SK-N-SH (cell line): ENCODE results near the gene NR2F1. TPM values are rescaled to one million over a fixed set of nuclear protein-coding genes. Genes with fewer than 3 reads are reported as not detected.

Experiments used
- CTCF ChIA-PET: fragments of 300-600, 350-600 bp; formaldehyde crosslinking; extraction: SDS; loops from one replicate; lab custom pipeline; 2021; lab: Yijun Ruan, JAX
- POLR2A ChIA-PET: fragments of 350-600 bp; sonication (Branson Sonifier 250); formaldehyde crosslinking; extraction: SDS; loops from one replicate; lab custom pipeline; 2020; ENCODE audit warnings: antibody characterized with exemption, inconsistent platforms; lab: Yijun Ruan, JAX
- DNase-seq: peaks from one replicate; pipeline ENCODE4 v3.0.0; 2012
- H2AFZ ChIP-seq: fragments of 200-600 bp; sonication (generic); 2 replicates; pipeline ENCODE4 v1.8.1; 2016; ENCODE audit warnings: antibody characterized with exemption, mild to moderate bottlenecking, low read depth
- H3F3A ChIP-seq: fragments of 200-600 bp; sonication (generic); replicated peaks from 2 replicates; pipeline ENCODE3; 2016; ENCODE audit warnings: antibody characterized with exemption, mild to moderate bottlenecking; ENCODE audit not compliant: insufficient read depth
- H3K27ac ChIP-seq, 2 experiments: fragments of 200-500 bp in 1 of 2; fragments of 200-600 bp in 1 of 2; sonication (Bioruptor generic) in 1 of 2; sonication (generic), shearing (Covaris generic) in 1 of 2; 2 replicates each; pipeline versions ENCODE4 v1.5.1 to v1.6.1; 2014 to 2016; ENCODE audit warnings: low read depth in 2 of 2, inconsistent platforms in 1 of 2, low read length in 1 of 2, mild to moderate bottlenecking in 1 of 2, mixed read lengths in 1 of 2
- H3K27me3 ChIP-seq: fragments of 200-600 bp; sonication (generic), shearing (Covaris generic); 2 replicates; pipeline ENCODE4 v1.6.1; 2016; ENCODE audit warnings: mixed run types; ENCODE audit not compliant: insufficient read depth
- H3K36me3 ChIP-seq, 2 experiments: fragments of 200-500 bp in 1 of 2; fragments of 200-600 bp in 1 of 2; sonication (Bioruptor generic) in 1 of 2; sonication (generic) in 1 of 2; replicated peaks in 1 of 2; 2 replicates each; pipeline versions ENCODE3 to v1.5.1; 2014 to 2016; ENCODE audit warnings: low read length in 1 of 2, mild to moderate bottlenecking in 1 of 2; ENCODE audit not compliant: insufficient read depth in 2 of 2, control insufficient read depth in 1 of 2
- H3K4me1 ChIP-seq, 2 experiments: fragments of 200-500 bp in 1 of 2; fragments of 200-600 bp in 1 of 2; sonication (Bioruptor generic) in 1 of 2; sonication (generic), shearing (Covaris generic) in 1 of 2; 2 replicates each; pipeline versions ENCODE4 v1.5.1 to v1.6.1; 2014 to 2016; ENCODE audit warnings: low read depth in 1 of 2, low read length in 1 of 2, mixed run types in 1 of 2; ENCODE audit not compliant: insufficient read depth in 2 of 2, control insufficient read depth in 1 of 2
- H3K4me2 ChIP-seq: fragments of 200-600 bp; sonication (generic), shearing (Covaris generic); 2 replicates; pipeline ENCODE4 v1.6.1; 2017; ENCODE audit warnings: mixed run types
- H3K4me3 ChIP-seq, 2 experiments: fragments of 200-500 bp in 1 of 2; fragments of 200-600 bp in 1 of 2; sonication (Bioruptor generic) in 1 of 2; sonication (generic), shearing (Covaris generic) in 1 of 2; 2 replicates each; pipeline versions ENCODE4 v1.5.1 to v1.8.1; 2014 to 2016; ENCODE audit warnings: low read depth in 2 of 2, inconsistent platforms in 1 of 2, low read length in 1 of 2, mild to moderate bottlenecking in 1 of 2, mixed read lengths in 1 of 2, moderate library complexity in 1 of 2
- H3K79me2 ChIP-seq: fragments of 200-600 bp; sonication (generic); 2 replicates; pipeline ENCODE4 v1.8.1; 2017; ENCODE audit warnings: mild to moderate bottlenecking; ENCODE audit not compliant: insufficient read depth
- H3K9ac ChIP-seq: fragments of 200-600 bp; sonication (generic); 2 replicates; pipeline ENCODE4 v1.6.1; 2017; ENCODE audit warnings: mixed run types
- H3K9me2 ChIP-seq: fragments of 200-600 bp; sonication (generic); 2 replicates; pipeline ENCODE4 v1.6.1; 2017; ENCODE audit warnings: mixed run types
- H3K9me3 ChIP-seq: fragments of 200-600 bp; sonication (generic); 2 replicates; pipeline ENCODE4 v1.6.1; 2017; ENCODE audit warnings: mixed run types, mild to moderate bottlenecking, moderate library complexity
- H4K20me1 ChIP-seq: fragments of 200-600 bp; sonication (generic); 2 replicates; pipeline ENCODE4 v1.6.1; 2017; ENCODE audit warnings: mild to moderate bottlenecking, mixed run types; ENCODE audit not compliant: insufficient read depth
- CHD2 ChIP-seq: fragments of 150-350 bp; IDR thresholded peaks from 2 replicates; pipeline ENCODE4 v1.6.1; 2018; ENCODE audit warnings: low read length; ENCODE audit not compliant: partially characterized antibody
- ELF1 ChIP-seq: IDR thresholded peaks from 2 replicates; pipeline ENCODE4 v1.4.0; 2012
- EZH2phosphoT487 ChIP-seq: fragments of 200-600 bp; sonication (generic); IDR thresholded peaks from 2 replicates; pipeline ENCODE4 v1.6.1; 2017; ENCODE audit warnings: low read depth, mixed run types, mild to moderate bottlenecking, antibody characterized with exemption, moderate library complexity, borderline replicate concordance
- FOSL2 ChIP-seq: IDR thresholded peaks from 2 replicates; pipeline ENCODE4 v1.4.0; 2012; ENCODE audit warnings: low read depth, mild to moderate bottlenecking, moderate library complexity, borderline replicate concordance
- FOXM1 ChIP-seq: IDR thresholded peaks from 2 replicates; pipeline ENCODE4 v1.4.0; 2012; ENCODE audit warnings: low read depth, mild to moderate bottlenecking
- GATA2 ChIP-seq: sonication (generic); formaldehyde crosslinking; IDR thresholded peaks from 2 replicates; pipeline ENCODE4 v1.5.0; 2020; ENCODE audit warnings: mild to moderate bottlenecking, missing genetic modification reagents
- IRF3 ChIP-seq: fragments of 150-350 bp; IDR thresholded peaks from 2 replicates; pipeline ENCODE4 v1.6.1; 2016; ENCODE audit warnings: mild to moderate bottlenecking, low read depth, low read length
- JUND ChIP-seq: IDR thresholded peaks from 2 replicates; pipeline ENCODE4 v1.4.0; 2012
- NFIC ChIP-seq: IDR thresholded peaks from 2 replicates; pipeline ENCODE4 v1.4.0; 2012; ENCODE audit warnings: borderline replicate concordance
- NRF1 ChIP-seq: IDR thresholded peaks from 2 replicates; pipeline ENCODE4 v1.6.1; 2012; ENCODE audit warnings: low read depth, mild to moderate bottlenecking, low read length
- PBX3 ChIP-seq: IDR thresholded peaks from 2 replicates; pipeline ENCODE4; 2012
- POLR2AphosphoS5 ChIP-seq: IDR thresholded peaks from 2 replicates; pipeline ENCODE4 v1.6.1; 2012; ENCODE audit warnings: low read depth, low read length
- RAD21 ChIP-seq: IDR thresholded peaks from 2 replicates; pipeline ENCODE4 v1.6.1; 2012; ENCODE audit warnings: mild to moderate bottlenecking, low read length
- RFX5 ChIP-seq: IDR thresholded peaks from 2 replicates; pipeline ENCODE4 v1.6.1; 2012; ENCODE audit warnings: mild to moderate bottlenecking, improper control_type of control experiment, low read length
- SIN3A ChIP-seq: IDR thresholded peaks from 2 replicates; pipeline ENCODE4 v1.6.1; 2012; ENCODE audit warnings: low read depth, mild to moderate bottlenecking, low read length, moderate library complexity, borderline replicate concordance
- SMC3 ChIP-seq: IDR thresholded peaks from 2 replicates; pipeline ENCODE4 v1.6.1; 2012; ENCODE audit warnings: low read depth, low read length, improper control_type of control experiment
- TCF12 ChIP-seq: IDR thresholded peaks from 2 replicates; pipeline ENCODE4 v1.4.0; 2012
- TEAD4 ChIP-seq: IDR thresholded peaks from 2 replicates; pipeline ENCODE4 v1.4.0; 2012; ENCODE audit warnings: mild to moderate bottlenecking, borderline replicate concordance; ENCODE audit not compliant: insufficient read depth
- USF1 ChIP-seq: IDR thresholded peaks from 2 replicates; pipeline ENCODE4 v1.4.0; 2012; ENCODE audit warnings: low read depth, borderline replicate concordance
- USF2 ChIP-seq: fragments of 150-350 bp; IDR thresholded peaks from 2 replicates; pipeline ENCODE4 v1.6.1; 2017; ENCODE audit warnings: antibody characterized with exemption, low read length, low read depth, borderline replicate concordance
- YY1 ChIP-seq: IDR thresholded peaks from 2 replicates; pipeline ENCODE4 v1.4.0; 2012; ENCODE audit warnings: low read depth, mild to moderate bottlenecking
- ZBTB33 ChIP-seq: IDR thresholded peaks from 2 replicates; pipeline ENCODE4 v1.4.0; 2012; ENCODE audit warnings: low read depth, borderline replicate concordance
- WGBS: methylation state at CpG from one replicate; pipeline ENCODE4 v1.1.6; 2017; ENCODE audit warnings: low lambda C conversion rate; 5-methylcytosine and 5-hydroxymethylcytosine counted together
- polyA plus RNA-seq, 3 experiments: library from polyadenylated mRNA; depleted of rRNA; stranded (reverse); fragments of >200 nt; gene quantifications; 2 replicates each; pipeline ENCODE4 v1.2.3, GENCODE V29; 2012

Gene NR2F1
- polyA plus RNA-seq, 1 of the 3 experiments (the other 2 are of a cell fraction): 47.1 TPM

GRCh38 chr5:93626801-93627200, 43.8 kb downstream of the NR2F1 start:
- H3K27me3 ChIP-seq: no peaks in the 10 kb centered on the region
- H3F3A ChIP-seq: peaks cover 7% of the 10 kb centered on the region
- no peaks in the 10 kb centered on the region for H3K9me3 ChIP-seq
- no peak for DNase-seq
- TF ChIP-seq ELF1: no peak
- no peak for TF ChIP-seq JUND
- TF ChIP-seq FOXM1: no peak
- TF ChIP-seq FOSL2: no peak
- no peak for TF ChIP-seq TEAD4
- TF ChIP-seq IRF3: no peak
- no peak for TF ChIP-seq NFIC
- TF ChIP-seq EZH2phosphoT487: no peak
- POLR2A ChIA-PET: no interaction called here
- CTCF ChIA-PET: no interaction called here
- H3K9ac ChIP-seq: no peak overlapping the region
- H3K9me2 ChIP-seq: no peaks in the 10 kb centered on the region
- no peaks in the 10 kb centered on the region for H4K20me1 ChIP-seq
- no peaks in the 10 kb centered on the region for H3K79me2 ChIP-seq
- no peak overlapping the region for H2AFZ ChIP-seq
- no peak overlapping the region for H3K4me2 ChIP-seq
- peaks cover 0 to 4% of the 10 kb centered on the region in 2 experiments; a peak in 2 of 4 replicates for H3K4me1 ChIP-seq
- H3K27ac ChIP-seq: no peak overlapping the region
- no peak overlapping the region for H3K4me3 ChIP-seq
- no peaks in the 10 kb centered on the region for H3K36me3 ChIP-seq

- no peak for TF ChIP-seq NRF1
- TF ChIP-seq POLR2AphosphoS5: no peak
- TF ChIP-seq USF2: no peak
- TF ChIP-seq TCF12: no peak
- no peak for TF ChIP-seq NFIC
- no peak for TF ChIP-seq GATA2 (CRISPR knock-in tag)
- no peak for TF ChIP-seq CHD2
- no peak for TF ChIP-seq USF1
- no peak for TF ChIP-seq RAD21
- no peak for TF ChIP-seq SMC3
- TF ChIP-seq YY1: no peak
- TF ChIP-seq RFX5: no peak
- no peak for TF ChIP-seq PBX3
- TF ChIP-seq ZBTB33: no peak
- no peak for TF ChIP-seq SIN3A
- Histone ChIP-seq H3K9me3 (no peaks in the 10 kb centered on the region), H3K4me2 (no peak overlapping the region), H3K9ac (no peak overlapping the region), H3K9me2 (no peaks in the 10 kb centered on the region), H3K27me3 (no peaks in the 10 kb centered on the region), H4K20me1 (no peaks in the 10 kb centered on the region), H3K4me3 (no peak overlapping the region), H3K79me2 (no peaks in the 10 kb centered on the region), H2AFZ (no peak overlapping the region), H3K4me1 (no peaks in the 10 kb centered on the region), H3K27ac (no peak overlapping the region), H3K36me3 (no peaks in the 10 kb centered on the region), H3F3A (no peaks in the 10 kb centered on the region)
- ChIA-PET POLR2A (no interaction called here), CTCF (no interaction called here)
- 91% methylated on average over 4 of the region's 4 CpGs for WGBS
- no peak for DNase-seq
Measured at GRCh38 chr5:93632327-93632726, 49.3 kb downstream of the NR2F1 start.
